GM21360 (cell line): Measurements from ENCODE around the gene FRMPD3.

ENCODE experiments used
- ATAC-seq: cut with Tn5 transposase; IDR thresholded peaks from one replicate; pipeline ENCODE4 v1.9.1; 2021; ENCODE audit warnings: mild to moderate bottlenecking, moderate library complexity; ENCODE audit not compliant: unreplicated experiment

Gene FRMPD3

DNA sequence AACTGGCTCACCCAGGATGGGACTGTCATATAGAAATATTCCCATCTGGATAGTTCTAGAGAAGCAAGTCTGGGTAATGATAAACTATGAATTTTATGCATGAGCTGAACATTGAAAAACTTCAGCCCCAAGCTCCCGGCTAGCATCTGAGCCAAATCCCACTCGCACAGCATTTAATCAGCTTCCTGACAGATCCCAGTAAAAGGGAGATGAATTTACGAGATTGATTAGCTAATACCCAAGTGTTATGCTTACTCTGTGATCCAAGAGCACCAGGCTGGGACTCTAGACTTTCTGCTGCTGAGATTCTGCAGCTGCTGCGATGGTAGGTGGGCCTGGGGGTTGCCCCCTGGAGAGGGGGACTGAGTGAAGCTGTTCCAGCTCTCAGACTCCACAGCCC lies 28.0 kb downstream of the FRMPD3 start:
- ATAC-seq = no peak

DNA sequence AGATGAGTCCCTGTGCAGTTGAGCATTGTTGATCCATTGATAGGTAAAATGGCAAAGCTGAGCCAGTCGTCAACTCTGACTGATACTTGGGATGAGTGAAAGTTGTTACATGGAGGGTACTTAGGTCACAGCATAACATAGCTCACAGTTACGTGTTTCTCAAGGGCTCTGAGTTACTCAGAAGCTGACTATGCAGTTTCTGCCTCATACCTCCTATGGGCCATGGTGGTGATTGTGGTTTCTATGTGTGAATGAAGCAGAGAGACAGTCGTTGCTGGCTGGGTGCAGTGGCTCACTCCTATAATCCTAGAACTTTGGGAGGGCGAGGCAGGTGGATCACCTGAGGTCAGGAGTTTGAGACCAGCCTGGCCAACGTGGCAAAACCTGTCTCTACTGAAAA lies 30.8 kb downstream of the FRMPD3 start:
- no peak for ATAC-seq

DNA sequence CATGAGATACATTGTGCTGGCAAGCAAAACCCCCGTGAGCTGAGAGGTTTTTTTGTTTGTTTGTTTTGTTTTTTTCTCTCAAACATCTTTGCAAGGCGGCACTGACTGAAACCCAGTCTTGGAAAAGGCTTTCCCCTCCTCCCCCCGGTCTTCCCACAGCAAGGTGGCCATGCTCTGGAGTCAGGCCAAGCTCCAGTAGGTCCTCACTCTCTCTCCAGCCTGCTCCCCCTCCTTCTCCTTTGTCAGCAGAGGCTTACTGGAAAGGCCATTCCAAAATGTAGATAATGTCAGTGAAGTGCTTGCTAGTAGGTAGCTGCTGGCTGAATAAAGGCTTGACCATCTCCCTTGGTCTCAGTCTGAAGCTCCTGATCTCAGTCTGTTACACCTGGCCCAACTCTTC lies 32.6 kb downstream of the FRMPD3 start:
- ATAC-seq = no peak

DNA sequence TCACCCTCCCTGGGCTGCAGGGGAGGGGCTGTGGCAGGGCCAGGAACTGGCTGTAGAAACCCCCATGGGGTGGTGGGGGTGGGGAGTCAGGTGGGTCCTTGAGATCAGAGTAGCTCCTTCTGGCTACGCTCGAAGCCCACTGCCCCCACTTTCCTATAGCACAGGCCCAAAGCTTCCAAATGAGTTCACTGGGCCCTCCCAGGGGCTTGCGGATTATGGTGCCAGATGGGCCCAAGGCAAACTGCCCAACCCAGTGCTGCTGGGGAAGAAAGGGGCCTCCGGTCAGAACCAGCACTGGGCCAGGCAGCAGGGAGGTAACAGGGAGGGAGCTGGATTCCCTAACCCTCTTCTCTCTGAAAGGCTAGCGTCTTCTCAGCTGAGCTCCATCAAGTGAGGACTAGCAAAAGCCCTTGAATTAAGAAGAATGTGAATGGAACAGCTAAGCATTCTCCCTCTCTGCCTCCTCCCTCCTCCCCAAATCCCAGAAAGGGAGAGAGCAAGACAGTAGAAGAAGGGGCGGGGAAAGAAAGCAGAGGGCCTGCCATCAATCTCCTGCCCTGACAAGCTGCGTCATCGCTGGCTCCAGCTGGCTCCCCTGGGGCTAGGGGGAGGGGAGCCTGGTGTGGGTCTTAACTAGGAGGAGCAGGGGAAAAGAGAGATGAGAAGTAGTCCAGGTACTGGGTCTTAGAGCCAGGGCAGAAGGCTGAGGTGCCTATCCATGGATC lies 34.7 kb downstream of the FRMPD3 start:
- ATAC-seq = no peak

DNA sequence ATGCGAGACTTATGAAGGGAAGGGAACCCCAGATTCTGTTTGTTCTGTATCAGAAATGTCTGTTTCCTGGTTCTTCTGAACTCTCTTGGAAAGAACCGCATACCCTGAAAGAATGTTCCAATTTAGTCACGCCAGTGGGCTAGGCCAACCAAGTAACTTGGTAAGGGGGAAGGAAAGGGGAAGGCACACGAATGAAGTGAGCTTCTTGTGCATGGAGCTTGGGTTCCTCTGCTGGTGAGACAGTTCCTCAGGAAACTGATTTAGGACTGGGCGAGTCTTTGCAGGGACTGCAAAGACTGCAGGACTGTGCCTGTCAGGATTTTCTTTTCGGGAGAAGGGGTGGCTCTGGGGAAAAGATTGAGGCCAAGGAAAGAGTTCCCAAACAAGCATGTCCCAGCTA lies 35.6 kb downstream of the FRMPD3 start:
- ATAC-seq = no peak

DNA sequence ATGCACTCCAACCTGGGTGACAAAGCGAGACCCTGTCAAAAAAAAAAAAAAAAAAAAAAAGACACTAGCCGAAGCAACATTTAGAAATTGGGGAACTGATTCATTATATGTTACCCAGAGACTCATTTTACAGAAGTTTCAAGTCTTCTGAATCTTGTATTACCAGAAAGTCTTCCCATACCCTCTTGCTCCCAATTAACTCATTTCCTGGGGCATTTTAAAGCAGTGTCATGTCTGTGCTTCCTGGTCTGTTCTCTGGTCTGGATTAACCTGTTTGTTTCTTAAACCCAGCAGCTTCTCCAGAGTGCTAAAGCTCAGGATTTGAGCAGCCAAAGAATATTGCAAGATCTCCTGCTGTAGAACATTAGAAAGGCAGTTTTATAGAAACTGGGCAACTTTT lies 43.7 kb downstream of the FRMPD3 start:
- no peak for ATAC-seq

DNA sequence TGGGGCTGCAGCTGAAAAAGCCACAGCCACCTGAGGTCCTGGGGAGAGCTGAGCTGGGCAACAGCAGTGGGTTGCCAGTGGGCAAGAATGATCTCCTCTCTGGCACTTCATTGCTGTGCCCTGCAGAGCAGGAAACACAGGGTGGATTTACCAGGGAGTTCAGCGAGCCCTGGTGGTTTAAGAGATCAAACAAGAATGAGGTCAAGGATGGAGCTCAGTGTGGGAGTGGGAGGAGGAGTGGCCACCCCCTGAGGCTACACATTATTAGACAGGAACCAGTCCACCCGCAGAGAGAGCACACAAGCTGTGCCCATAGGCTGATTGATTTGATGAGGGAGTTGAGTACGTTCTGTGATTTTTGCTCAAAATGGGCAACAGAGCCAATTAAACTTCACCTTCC lies 47.3 kb downstream of the FRMPD3 start:
- ATAC-seq = no peak
